HG03460 (cell line): Measurements from ENCODE around the gene DUSP11.
"Not testable (repeated sequence)": the region's sequence is repeated elsewhere in the genome, so short reads cannot be mapped to it uniquely, and the experiment has no call there.

Experiments used
- ATAC-seq: cut with Tn5 transposase; IDR thresholded peaks from one replicate; pipeline ENCODE4 v1.9.1; 2021; ENCODE audit not compliant: unreplicated experiment

Gene DUSP11

DNA sequence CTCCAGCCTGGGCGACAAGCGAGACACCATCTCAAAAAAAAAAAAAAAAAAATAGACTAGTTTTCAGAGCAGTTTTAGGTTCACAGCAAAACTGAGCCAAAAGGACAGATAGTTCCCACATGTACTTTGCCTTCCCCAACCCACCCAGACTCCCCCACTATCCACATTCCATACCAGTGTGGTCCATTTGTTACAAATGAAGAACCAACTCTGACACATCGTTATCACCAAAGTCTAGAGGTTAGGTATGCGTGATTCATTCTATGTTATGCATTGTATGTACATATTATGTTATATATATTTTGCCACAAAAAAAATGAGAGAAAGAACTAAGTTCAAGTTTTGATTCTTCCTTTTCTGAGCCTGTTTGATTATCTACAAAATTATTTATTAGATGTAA is 3.5 kb downstream of the DUSP11 start:
- no peak for ATAC-seq

DNA sequence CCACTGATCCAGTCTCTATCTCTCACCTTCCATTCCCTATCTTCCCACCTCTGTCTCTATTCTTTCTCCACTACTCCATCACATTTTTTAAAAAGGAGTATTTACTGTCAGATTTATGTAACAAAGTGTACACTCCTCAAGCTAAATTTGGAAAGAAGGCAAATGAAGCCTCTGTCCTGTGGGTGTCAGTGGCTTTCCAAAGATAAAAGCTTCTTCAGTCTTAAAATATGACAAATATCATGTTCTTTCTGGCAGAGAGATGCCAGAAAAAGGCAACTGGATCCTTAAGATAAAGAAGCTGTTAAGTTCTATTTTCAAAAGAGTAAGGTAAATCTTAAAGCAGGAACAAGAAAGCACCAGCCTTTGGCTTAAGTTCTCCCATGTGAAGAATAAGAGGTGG is 7.1 kb downstream of the DUSP11 start:
- no peak for ATAC-seq

DNA sequence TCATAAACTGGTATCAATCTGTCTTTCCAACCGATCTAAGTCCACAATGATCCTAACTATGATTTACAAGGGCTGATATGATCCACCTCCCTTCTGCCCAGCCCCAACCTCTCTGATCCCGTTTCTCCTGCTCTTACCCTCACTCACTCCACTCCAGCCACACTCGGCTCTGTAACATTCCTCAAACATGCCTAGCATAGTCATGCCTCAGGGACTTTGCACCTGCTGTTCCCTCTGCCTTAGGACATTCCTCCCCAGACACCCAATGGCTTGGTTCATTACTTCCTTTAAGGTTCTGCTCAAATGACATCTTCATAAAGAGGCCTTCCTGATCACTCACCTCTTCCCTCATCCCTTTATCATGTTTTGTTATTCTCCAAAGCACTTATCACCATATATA is 9.2 kb downstream of the DUSP11 start:
- ATAC-seq = no peak

DNA sequence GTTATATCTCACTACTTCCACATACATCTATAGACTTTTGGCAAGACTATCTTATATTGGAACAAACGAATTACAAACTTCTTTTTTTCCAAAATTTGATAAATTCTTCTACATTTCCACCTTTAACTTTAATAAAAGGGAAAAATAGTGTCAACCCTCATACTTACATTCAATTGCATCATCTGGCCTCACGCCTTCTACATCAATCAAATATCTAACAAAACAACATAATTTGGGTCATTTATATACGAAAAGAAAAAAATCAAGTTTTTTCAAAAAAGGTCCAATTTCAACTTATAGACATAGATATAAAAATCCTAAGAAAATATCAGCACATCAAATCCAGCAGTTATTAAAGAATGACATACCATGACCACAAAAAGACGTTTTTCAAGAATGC is 12.9 kb downstream of the DUSP11 start:
- no peak for ATAC-seq

DNA sequence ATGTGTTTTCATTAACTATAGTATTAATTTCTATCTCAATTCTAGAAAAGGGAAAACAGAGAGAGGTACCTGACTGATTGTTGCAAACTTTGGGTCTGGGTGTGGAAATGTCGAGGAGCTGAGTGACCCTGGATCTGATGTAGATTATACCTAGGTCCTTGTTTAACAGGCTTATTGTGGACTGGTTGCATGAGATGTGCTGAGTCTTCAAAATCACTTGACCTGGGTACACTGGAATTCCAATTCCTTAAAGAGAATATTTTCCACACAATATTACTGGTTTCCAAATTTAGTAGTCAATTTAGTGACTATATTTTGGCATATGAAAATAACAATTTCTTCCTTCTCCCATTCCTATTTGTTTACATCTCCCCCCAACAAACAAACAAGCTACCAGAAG is 13.6 kb downstream of the DUSP11 start:
- ATAC-seq = no peak

DNA sequence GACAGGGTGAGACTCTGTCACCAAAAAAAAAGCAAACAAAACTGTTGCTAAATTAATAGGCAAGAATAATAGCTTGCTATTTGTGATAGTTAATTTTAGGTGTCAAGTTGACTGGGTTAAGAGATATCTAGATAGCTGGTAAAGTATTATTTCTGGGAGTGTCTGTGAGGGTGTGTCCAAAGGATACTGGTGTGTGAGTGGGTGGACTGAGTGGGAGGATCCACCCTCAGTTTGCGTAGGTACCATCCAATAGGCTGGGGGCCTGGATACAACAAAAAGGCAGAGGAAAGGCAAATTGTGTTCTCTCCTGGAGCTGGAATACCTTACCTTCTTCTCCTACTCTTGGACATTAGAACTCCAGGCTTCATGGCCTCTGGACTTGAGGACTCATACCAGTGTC is 15.0 kb downstream of the DUSP11 start:
- no peak for ATAC-seq

DNA sequence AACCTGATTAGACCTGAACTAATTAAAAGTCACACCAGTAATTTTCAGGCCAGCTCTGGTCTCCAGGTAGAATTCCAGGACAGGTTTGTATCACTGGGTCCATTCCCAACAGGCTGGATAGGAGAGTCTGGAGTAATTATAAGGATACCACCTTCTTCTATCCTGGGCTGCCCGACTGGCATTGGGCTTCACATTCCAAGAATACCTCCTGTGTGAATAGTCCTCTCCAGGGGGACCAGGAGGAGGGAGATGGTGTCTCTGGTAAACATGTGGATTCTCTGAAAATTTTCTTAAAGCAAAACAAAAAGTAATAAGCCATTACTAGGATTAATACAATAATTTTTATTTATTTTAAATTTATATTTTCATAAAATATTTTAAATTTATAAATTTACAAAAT is 17.3 kb downstream of the DUSP11 start:
- ATAC-seq = no peak

DNA sequence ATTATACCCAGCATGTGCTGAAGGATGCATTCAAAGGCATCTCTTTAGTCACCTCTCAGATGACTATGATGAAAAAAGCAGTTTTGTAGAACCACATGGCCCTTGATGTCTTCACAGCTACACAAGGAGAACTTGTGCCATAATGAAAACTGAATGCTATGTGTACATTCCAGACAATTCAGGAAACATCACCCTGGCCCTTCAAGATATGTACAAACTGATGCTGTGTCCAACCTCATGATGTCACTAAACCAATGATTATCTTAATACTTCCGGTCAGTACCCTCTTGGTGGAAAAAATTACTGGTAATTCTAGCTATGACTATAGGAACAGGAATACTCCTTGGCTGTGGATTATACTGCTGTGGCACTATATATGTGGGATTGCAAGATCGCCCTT is 20.0 kb downstream of the DUSP11 start:
- no peak for ATAC-seq

DNA sequence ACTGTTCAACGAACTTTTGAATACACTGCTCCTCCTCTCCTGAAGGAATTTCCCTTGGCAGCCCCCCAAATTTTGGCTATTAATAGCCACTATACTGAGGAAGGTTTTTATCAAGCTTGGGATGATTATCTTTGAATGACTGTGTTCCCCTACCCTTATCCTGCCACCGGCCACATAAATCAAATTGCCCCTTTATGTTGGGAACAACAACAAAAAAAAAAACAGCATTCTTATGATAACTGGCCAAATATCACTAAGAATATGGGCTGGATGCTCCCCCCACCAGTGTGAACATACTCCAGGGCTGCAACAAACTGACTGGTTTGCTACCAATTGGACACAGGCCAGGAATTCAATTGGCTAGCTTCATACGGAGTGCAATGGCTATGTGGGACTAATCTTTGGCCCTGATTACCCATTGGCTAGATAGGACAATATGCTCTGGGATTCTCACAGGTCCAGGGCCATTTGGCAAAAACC is 20.6 kb downstream of the DUSP11 start:
- ATAC-seq = no peak

DNA sequence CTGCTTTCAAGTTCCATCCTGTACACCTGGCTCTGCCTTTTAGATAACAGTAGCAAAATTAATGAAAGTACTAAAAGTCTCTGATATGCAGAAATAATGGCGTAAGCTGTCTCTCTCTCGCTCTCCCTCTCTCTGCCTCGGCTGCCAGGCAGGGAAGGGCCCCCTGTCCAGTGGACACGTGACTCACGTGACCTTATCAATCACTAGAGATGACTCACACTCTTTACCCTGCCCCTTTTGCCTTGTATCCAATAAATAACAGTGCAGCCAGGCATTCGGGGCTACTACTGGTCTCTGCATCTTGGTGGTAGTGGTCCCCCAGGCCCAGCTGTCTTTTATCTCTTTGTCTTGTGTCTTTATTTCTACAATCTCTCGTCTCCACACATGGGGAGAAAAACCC is 25.6 kb downstream of the DUSP11 start:
- ATAC-seq = not testable (repeated sequence)

DNA sequence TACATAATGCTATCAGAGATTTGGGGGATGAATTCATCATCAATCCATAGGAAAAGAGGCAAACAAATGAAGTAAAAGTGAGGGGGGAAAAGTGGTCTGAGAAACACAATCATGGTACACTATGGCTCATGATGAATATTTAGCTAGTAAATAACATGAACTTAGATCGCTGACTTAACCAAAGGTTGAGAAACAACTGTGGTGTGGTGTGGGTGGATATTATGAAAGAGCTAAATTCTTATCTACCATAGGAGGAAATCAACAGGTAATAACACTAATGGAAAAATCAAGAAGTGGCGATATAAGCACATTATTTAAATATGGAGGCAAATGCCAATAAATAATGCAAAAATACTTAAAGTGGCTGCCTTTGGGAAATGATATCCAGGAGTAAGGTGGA is 30.6 kb downstream of the DUSP11 start:
- no peak for ATAC-seq

DNA sequence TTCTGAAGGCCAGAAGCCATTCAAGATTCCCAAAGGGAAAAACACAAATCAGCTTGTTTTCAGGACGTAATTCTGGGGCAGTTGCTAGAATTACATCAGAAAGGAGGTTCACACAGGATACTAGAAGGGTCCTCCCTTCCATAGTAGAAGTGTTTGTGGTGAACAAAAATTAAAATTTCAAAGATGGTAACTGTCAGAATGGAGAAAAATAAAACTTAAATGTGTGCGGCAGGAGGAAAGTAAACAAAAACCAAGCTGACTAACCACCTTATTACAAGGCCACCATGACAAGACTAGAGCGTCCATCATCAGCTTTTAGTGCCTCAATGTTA is 33.1 kb downstream of the DUSP11 start:
- ATAC-seq = no peak

DNA sequence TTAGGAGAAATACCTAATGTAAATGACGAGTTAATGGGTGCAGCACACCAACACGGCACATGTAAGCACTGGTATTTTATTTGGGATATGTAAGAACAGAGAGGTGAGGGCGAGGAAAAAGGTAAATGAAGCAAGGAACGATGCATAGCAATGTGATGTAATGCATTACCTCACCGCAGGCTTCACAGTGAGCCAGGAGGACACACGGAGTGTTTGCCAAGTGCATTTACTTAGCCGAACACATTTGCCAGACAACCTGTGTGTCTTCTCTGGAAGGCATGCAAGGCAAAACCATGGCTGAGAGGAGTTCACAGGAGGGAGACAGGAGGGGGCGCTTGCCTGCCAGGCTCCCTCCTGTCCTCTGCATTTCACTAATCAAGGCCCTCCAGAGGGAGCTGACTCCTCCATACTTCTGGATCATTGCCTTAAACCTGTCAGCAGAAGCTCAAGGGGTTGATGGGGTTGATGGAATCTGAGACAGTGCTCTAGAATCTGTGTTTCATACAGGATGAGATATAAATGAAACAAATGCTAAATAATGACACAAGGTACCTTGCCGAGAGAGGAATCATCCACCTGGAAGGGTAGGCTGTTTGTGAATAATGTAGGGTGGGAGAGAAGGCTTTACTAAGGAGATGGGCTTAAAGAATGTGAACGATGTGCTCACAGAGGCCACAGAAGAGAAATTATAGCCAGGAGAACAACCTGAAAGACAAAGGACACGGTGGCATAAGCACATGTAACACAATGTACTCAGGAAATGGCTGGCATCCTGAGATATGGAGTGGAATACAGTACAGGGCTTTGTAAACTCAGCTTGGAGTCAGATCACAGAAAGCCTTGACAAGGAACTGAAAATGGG is 33.7 kb downstream of the DUSP11 start:
- ATAC-seq = no peak

DNA sequence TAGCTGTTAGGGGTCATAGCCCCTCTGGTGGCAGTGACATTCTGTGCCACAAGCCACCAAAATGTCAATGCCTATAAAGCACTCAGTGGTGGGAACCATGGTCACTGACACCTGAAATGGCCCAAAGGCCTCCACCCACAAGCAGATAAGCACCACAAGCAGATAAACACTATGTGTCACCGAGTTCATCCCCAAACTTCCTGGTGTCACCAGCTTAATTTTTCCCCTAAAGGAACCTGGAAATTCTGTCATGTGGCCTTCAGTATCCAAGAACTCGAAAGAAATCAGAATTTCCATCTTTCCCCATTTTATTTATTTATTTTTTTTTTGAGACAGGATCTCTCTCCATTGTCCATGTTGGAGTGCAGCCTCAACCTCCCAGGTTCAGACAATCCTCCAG is 39.1 kb downstream of the DUSP11 start:
- ATAC-seq = no peak

DNA sequence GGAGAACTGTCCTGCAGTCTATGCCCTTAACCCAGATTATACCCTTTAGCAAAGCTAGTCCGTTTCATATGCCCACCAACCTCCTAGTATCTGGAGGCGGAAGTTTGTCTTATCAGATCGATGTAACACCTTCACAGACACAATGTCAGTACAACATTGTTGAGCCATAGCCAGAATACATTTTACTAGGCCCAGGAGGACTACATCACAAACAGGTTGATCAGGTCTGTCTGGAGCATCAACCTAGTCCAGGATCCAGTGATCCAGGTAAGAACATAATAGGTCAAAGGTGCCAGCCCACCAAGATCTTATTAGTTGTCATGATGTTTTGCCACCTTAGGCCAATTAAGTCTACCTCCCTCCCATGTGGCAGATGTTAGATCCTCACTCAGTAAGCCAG is 40.8 kb downstream of the DUSP11 start:
- no peak for ATAC-seq

DNA sequence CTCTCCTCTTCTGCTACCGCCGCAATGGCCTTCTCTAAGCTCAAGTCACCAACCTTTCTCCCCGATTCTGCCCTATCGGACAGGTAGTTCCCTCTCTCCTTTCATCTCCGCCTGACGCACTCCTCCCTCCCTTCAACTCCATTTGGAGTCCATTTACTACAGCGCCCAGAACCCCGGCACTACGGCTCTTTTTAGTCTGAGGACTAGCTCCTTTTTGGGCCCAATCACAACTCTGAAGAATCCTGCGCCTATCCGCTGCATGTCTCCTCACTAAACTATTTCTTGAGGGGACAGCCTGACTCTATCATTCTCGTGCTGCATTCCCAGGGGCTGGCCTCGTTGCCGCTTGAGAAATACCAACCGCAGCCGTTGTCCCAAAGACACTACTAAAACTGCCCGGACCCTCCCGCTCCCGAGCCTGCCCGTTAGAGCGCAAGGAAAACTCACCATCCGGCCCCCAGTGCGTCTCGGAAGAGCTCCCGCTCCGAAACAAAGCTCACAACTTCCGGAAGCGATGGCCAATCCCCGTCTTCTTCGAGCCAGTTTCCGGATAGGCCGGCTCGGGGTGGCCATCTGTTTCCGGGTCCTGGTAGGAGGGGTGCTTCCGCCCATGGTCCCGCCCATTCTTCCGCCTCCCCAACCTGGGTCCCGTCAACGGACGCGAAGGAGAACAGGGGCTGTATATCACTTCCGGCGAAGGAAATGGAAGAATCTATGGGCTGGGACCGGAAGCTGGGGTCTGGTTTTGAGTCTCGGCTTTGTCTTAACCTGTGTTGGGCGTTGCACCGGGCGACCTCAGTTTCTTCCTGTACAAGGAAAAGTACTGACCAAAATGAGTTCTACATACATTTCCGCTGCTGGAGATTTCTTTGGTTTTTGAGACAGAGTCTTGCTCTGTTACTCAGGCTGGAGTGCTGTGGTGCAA is 42.8 kb downstream of the DUSP11 start, which contains the start of gene TPRKB:
TPRKB (minus strand) TSS at position 491 of the 925 bp plus-strand sequence. CDS start 2,776 bp downstream, outside the sequence.
- peak; percentile 95 for ATAC-seq

DNA sequence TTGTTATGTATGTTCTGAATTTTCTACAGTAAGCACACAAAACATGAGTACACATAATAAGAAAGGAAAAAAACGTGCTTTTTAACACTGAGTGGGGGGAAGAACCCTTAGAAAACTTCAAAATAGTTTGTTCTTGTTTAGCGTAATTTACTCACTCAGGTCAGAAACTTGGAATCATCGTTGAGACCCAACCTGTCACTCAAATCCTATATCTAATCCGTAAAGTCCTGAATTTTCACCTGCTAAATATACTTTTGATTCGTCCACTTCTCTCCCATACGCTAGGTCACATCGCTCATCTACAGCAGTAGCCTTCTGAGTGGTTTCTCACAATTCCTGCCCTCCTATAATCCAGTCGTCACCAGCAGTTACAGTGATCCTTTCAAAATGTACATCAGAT is 43.5 kb downstream of the DUSP11 start:
- no peak for ATAC-seq

DNA sequence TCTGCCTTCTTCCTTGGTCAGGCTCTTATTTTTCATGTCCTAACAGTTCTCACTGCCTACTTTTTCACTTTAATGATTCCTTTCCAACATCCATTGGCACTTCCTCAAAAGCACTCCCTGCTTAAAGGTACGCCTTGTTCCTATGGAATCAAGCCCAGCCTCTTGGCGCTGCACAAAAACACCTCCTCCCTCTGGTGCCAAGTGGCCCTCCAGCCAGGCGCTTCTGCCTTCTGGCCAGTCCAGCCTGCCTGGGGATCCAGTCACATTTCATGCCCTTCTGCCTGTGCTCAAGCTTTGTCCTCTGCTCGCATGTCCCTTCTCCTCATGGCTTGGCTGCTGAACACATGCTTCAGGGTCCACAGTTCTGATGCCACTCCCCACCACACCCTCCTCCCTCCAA is 49.1 kb downstream of the DUSP11 start:
- ATAC-seq = no peak

DNA sequence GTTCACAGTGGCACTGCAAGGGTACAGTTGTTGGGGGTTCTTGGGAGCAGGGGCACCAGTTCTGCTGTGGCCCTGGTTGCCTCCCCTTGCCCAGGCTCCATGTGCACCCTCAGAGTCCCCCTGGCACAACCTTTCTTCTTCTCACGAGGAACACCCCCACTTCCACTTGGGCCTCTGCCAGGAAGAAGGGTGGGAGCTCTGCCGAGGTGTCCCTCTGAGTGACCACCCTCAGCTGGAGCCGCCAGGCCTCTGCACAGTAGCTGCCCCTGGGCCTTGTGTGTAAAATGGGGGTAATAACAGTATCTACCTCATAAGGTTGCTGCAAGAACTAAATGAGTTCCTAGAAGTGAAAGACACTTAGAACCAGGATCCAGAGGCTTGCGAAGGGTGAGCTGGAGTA is 51.2 kb downstream of the DUSP11 start:
- no peak for ATAC-seq

DNA sequence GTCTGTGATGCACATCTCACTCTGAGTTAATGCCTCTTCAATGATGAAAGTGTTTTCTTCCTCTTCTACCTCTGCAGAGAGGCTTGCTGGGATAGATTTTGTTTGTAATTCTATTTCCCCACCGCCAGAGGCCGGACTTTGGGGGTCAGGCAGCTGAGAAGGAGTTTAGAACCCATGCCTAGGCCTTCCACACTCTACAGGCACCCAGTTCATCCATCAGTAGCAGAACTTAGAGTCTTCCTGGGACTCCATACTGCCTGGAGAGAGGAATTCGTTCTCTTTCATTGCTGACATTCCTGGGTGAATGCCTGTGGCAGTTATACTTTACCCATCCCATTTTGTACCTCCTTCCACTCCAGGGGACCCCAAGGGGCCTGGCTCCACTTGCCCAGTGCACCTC is 51.9 kb downstream of the DUSP11 start:
- no peak for ATAC-seq

DNA sequence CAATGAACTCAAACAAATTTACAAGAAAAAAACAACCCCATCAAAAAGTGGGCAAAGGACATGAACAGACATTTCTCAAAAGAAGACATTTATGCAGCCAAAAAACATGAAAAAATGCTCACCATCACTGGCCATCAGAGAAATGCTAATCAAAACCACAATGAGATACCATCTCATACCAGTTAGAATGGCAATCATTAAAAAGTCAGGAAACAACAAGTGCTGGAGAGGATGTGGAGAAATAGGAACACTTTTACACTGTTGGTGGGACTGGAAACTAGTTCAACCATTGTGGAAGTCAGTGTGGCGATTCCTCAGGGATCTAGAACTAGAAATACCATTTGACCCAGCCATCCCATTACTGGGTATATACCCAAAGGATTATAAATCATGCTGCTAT is 53.2 kb downstream of the DUSP11 start:
- not testable (repeated sequence) for ATAC-seq
